Measurements from ENCODE around the gene MAD1L1.

The MAD1L1 gene

GRCh38 chr7:1949681-1950055 is 283.1 kb downstream of the MAD1L1 start:
- Histone ChIP-seq H3K9ac (no peak overlapping the region), H3K27ac (no peak overlapping the region), H4K20me1 (ENCODE audit: insufficient read depth) (no peaks in the 10 kb centered on the region), H3K4me2 (no peak overlapping the region), H3K4me1 (ENCODE audit: low read depth, poor library complexity, severe bottlenecking) (no peaks in the 10 kb centered on the region), H3K36me3 (ENCODE audit: insufficient read depth) (no peaks in the 10 kb centered on the region), H3K27me3 (ENCODE audit: insufficient read depth, low read depth) (no peaks in the 10 kb centered on the region), H3K79me2 (ENCODE audit: insufficient read depth, low read depth) (no peaks in the 10 kb centered on the region), H2AFZ (ENCODE audit: low read depth) (no peak overlapping the region), H3K4me3 (IDR thresholded peaks at IDR 0.05; ENCODE audit: insufficient read depth, low read depth, low read length) (no peak overlapping the region)
- TF ChIP-seq, protein P1, sequence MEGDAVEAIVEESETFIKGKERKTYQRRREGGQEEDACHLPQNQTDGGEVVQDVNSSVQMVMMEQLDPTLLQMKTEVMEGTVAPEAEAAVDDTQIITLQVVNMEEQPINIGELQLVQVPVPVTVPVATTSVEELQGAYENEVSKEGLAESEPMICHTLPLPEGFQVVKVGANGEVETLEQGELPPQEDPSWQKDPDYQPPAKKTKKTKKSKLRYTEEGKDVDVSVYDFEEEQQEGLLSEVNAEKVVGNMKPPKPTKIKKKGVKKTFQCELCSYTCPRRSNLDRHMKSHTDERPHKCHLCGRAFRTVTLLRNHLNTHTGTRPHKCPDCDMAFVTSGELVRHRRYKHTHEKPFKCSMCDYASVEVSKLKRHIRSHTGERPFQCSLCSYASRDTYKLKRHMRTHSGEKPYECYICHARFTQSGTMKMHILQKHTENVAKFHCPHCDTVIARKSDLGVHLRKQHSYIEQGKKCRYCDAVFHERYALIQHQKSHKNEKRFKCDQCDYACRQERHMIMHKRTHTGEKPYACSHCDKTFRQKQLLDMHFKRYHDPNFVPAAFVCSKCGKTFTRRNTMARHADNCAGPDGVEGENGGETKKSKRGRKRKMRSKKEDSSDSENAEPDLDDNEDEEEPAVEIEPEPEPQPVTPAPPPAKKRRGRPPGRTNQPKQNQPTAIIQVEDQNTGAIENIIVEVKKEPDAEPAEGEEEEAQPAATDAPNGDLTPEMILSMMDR (conservative IDR thresholded peaks at IDR 0.05; ENCODE audit: low read depth, low read length): no peak

DNA sequence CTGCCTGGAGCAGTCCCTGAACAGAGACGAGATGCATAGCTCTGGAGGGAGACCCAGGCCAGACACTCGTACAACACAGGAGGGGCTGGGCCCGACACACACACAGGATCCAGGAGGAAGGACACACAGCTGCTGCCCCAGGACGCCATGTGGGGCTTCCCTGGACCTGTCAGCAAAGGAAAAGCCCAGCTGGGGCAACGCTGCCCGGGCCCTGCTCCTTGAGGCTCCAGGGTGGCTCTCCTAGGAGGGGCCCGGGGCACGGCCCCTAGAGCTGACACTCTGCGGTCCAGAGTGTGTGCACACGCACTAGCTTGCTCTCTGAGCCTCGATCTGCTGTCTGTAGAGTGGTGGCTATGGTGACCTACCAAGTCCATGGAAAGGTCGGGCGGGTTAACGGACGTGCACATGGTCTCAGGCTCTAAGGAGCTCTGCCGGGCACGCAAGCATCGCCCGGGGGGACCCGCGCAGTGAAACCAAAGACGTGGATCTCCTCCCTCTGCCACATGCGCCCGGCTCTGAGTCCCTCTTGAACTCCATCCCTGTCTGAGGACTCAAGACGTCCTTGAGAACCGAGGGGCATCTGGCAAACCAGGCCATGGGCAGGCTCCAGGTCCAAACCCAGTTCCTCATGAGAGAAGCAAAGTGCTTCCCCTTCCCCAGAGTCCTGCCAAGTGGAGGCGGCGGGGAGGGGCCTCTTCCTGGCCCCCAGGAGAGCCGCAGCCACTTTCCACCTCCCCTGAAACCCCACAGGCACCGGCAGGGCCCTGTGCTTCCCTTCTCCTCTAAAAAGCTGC is 283.7 kb downstream of the MAD1L1 start:
- no peaks in the 10 kb centered on the region for H3K27me3 ChIP-seq (ENCODE audit: insufficient read depth, low read depth)
- H3K4me3 ChIP-seq (IDR thresholded peaks at IDR 0.05; ENCODE audit: insufficient read depth, low read depth, low read length): no peak overlapping the region
- no peak overlapping the region for H2AFZ ChIP-seq (ENCODE audit: low read depth)
- H4K20me1 ChIP-seq (ENCODE audit: insufficient read depth): no peaks in the 10 kb centered on the region
- TF ChIP-seq, protein P1 (conservative IDR thresholded peaks at IDR 0.05; ENCODE audit: low read depth, low read length): no peak
- H3K27ac ChIP-seq: no peak overlapping the region
- H3K36me3 ChIP-seq (ENCODE audit: insufficient read depth): no peaks in the 10 kb centered on the region
- no peak overlapping the region for H3K4me2 ChIP-seq
- H3K79me2 ChIP-seq (ENCODE audit: insufficient read depth, low read depth): no peaks in the 10 kb centered on the region
- no peak overlapping the region for H3K9ac ChIP-seq
- H3K4me1 ChIP-seq (ENCODE audit: low read depth, poor library complexity, severe bottlenecking): no peaks in the 10 kb centered on the region

- TF ChIP-seq, protein P1 (conservative IDR thresholded peaks at IDR 0.05; ENCODE audit: low read depth, low read length): no peak
- H3K4me1 ChIP-seq (ENCODE audit: low read depth, poor library complexity, severe bottlenecking): no peaks in the 10 kb centered on the region
- H3K27me3 ChIP-seq (ENCODE audit: insufficient read depth, low read depth): no peaks in the 10 kb centered on the region
- no peak overlapping the region for H3K4me3 ChIP-seq (IDR thresholded peaks at IDR 0.05; ENCODE audit: insufficient read depth, low read depth, low read length)
- H4K20me1 ChIP-seq (ENCODE audit: insufficient read depth): no peaks in the 10 kb centered on the region
- H2AFZ ChIP-seq (ENCODE audit: low read depth): no peak overlapping the region
- H3K36me3 ChIP-seq (ENCODE audit: insufficient read depth): no peaks in the 10 kb centered on the region
- no peaks in the 10 kb centered on the region for H3K79me2 ChIP-seq (ENCODE audit: insufficient read depth, low read depth)
- no peak overlapping the region for H3K4me2 ChIP-seq
- H3K9ac ChIP-seq: no peak overlapping the region
- H3K27ac ChIP-seq: no peak overlapping the region
These were observed 284.4 kb downstream of the MAD1L1 start for GRCh38 chr7:1948301-1948796.

GRCh38 chr7:1947586-1948217 is 285.0 kb downstream of the MAD1L1 start:
- Histone ChIP-seq H3K9ac (no peak overlapping the region), H3K4me3 (IDR thresholded peaks at IDR 0.05; ENCODE audit: insufficient read depth, low read depth, low read length) (no peak overlapping the region), H3K79me2 (ENCODE audit: insufficient read depth, low read depth) (no peaks in the 10 kb centered on the region), H3K4me2 (no peak overlapping the region), H3K36me3 (ENCODE audit: insufficient read depth) (no peaks in the 10 kb centered on the region), H3K27ac (no peak overlapping the region), H2AFZ (ENCODE audit: low read depth) (no peak overlapping the region), H3K27me3 (ENCODE audit: insufficient read depth, low read depth) (no peaks in the 10 kb centered on the region), H4K20me1 (ENCODE audit: insufficient read depth) (no peaks in the 10 kb centered on the region), H3K4me1 (ENCODE audit: low read depth, poor library complexity, severe bottlenecking) (no peaks in the 10 kb centered on the region)
- TF ChIP-seq, protein P1 (conservative IDR thresholded peaks at IDR 0.05; ENCODE audit: low read depth, low read length): no peak
